Endothelial cell of umbilical vein (primary cell): ENCODE results near the gene MGP. TPM values are rescaled to one million over a fixed set of nuclear protein-coding genes. Genes with fewer than 3 reads are reported as not detected.

Experiments
- BruUV-seq: library from RNA; stranded (reverse); fragments of 400-500 nt; replicated peaks from 2 replicates; lab custom pipeline; 2021; lab: Mats Ljungman, UMichigan
- CTCF ChIA-PET: fragments of 300-600, 350-600 bp; sonication (Branson Sonifier 250); formaldehyde crosslinking; loops from one replicate; lab custom pipeline; 2021; ENCODE audit warnings: antibody characterized with exemption, inconsistent platforms; lab: Charles Lee
- POLR2A ChIA-PET: fragments of 300-600, 350-600 bp; sonication (Branson Sonifier 250); formaldehyde crosslinking; loops from one replicate; lab custom pipeline; 2021; ENCODE audit warnings: antibody characterized with exemption, inconsistent platforms; lab: Charles Lee
- DNase-seq: peaks from one replicate; pipeline ENCODE4 v3.0.0-alpha.2; 2011; ENCODE audit warnings: low read depth, low spot score
- FAIRE-seq: peaks from 2 replicates; lab custom pipeline; 2011; peaks lifted over from hg19 to GRCh38; lab: Jason Lieb, UNC
- H2AFZ ChIP-seq: 2 replicates; pipeline ENCODE4 v1.6.0; 2012; ENCODE audit warnings: low read depth, low read length, control low read depth, inconsistent platforms
- H3K27ac ChIP-seq: 2 replicates; pipeline ENCODE4 v1.5.1; 2011; ENCODE audit warnings: low read depth, mild to moderate bottlenecking, control low read depth, low read length, moderate library complexity; ENCODE audit not compliant: insufficient read depth
- H3K27me3 ChIP-seq, 2 experiments: 2 replicates each; pipeline versions ENCODE4 v1.6.0 to v1.6.1; 2011; ENCODE audit warnings: low read length in 2 of 2, mixed read lengths in 1 of 2; ENCODE audit not compliant: control insufficient read depth in 2 of 2, insufficient read depth in 2 of 2
- H3K36me3 ChIP-seq, 2 experiments: 2 replicates in 1 of 2; 3 replicates in 1 of 2; pipeline ENCODE4 v1.5.1; 2011; ENCODE audit warnings: low read length in 2 of 2, mild to moderate bottlenecking in 1 of 2, moderate library complexity in 1 of 2; ENCODE audit not compliant: control insufficient read depth in 2 of 2, insufficient read depth in 2 of 2; ENCODE audit errors: extremely low read depth in 1 of 2
- H3K4me1 ChIP-seq: 3 replicates; pipeline ENCODE4 v1.5.1; 2011; ENCODE audit warnings: mild to moderate bottlenecking, low read length; ENCODE audit not compliant: control insufficient read depth, insufficient read depth; ENCODE audit errors: extremely low read depth
- H3K4me2 ChIP-seq: 2 replicates; pipeline ENCODE4 v1.6.1; 2011; ENCODE audit warnings: low read length, control low read depth, mixed read lengths; ENCODE audit not compliant: insufficient read depth
- H3K4me3 ChIP-seq, 3 experiments: fragments of 200-600 bp in 1 of 3; sonication (generic), shearing (Covaris generic) in 1 of 3; replicated peaks in 1 of 3; 2 replicates each; pipeline ENCODE4 v1.5.1; 2011 to 2016; ENCODE audit warnings: control low read depth in 3 of 3, low read length in 3 of 3, mild to moderate bottlenecking in 2 of 3, inconsistent platforms in 1 of 3, low read depth in 1 of 3, moderate library complexity in 1 of 3; ENCODE audit not compliant: insufficient read depth in 1 of 3
- H3K79me2 ChIP-seq: 2 replicates; pipeline ENCODE4 v1.6.0; 2012; ENCODE audit warnings: low read length, inconsistent platforms; ENCODE audit not compliant: control insufficient read depth, insufficient read depth
- H3K9ac ChIP-seq: replicated peaks from 2 replicates; pipeline ENCODE3; 2011; ENCODE audit warnings: low read length, control low read depth; ENCODE audit not compliant: insufficient read depth; ENCODE audit errors: extremely low read depth
- H3K9me1 ChIP-seq: replicated peaks from 3 replicates; pipeline ENCODE4 v1.6.0; 2011; ENCODE audit warnings: mild to moderate bottlenecking, low read length; ENCODE audit not compliant: control insufficient read depth, insufficient read depth; ENCODE audit errors: extremely low read depth
- H3K9me3 ChIP-seq: replicated peaks from 2 replicates; pipeline ENCODE4 v1.5.1; 2012; ENCODE audit warnings: low read length, inconsistent platforms; ENCODE audit not compliant: control insufficient read depth, insufficient read depth
- H4K20me1 ChIP-seq: replicated peaks from 2 replicates; pipeline ENCODE3; 2011; ENCODE audit warnings: mild to moderate bottlenecking, low read length; ENCODE audit not compliant: control insufficient read depth, insufficient read depth; ENCODE audit errors: extremely low read depth
- EZH2 ChIP-seq: IDR thresholded peaks from 2 replicates; pipeline ENCODE4 v1.6.1; 2012; ENCODE audit warnings: borderline replicate concordance, low read depth, mild to moderate bottlenecking, moderate library complexity, low read length, inconsistent platforms; ENCODE audit not compliant: severe bottlenecking
- FOS ChIP-seq: IDR thresholded peaks from 2 replicates; pipeline ENCODE4 v1.6.1; 2011; ENCODE audit warnings: mild to moderate bottlenecking, low read length, moderate library complexity, borderline replicate concordance; ENCODE audit not compliant: insufficient read depth
- GATA2 ChIP-seq: IDR thresholded peaks from 2 replicates; pipeline ENCODE4 v1.7.0; 2011; ENCODE audit warnings: low read depth, mild to moderate bottlenecking, moderate library complexity, mixed read lengths, low read length; ENCODE audit not compliant: insufficient read length, insufficient read depth
- JUN ChIP-seq: IDR thresholded peaks from 2 replicates; pipeline ENCODE4 v1.6.1; 2011; ENCODE audit warnings: borderline replicate concordance, low read depth; ENCODE audit not compliant: insufficient read length, insufficient read depth
- MYC ChIP-seq: IDR thresholded peaks from one replicate; pipeline ENCODE4 v1.6.1; 2011; ENCODE audit warnings: mild to moderate bottlenecking, low read depth, low read length
- POLR2A ChIP-seq: IDR thresholded peaks from 2 replicates; pipeline ENCODE4 v1.6.1; 2012; ENCODE audit warnings: low read depth, mild to moderate bottlenecking, control low read depth, low read length
- POLR2AphosphoS5 ChIP-seq: IDR thresholded peaks from 2 replicates; pipeline ENCODE4 v1.6.1; 2012; ENCODE audit warnings: low read depth, mild to moderate bottlenecking, control low read depth, low read length, moderate library complexity; ENCODE audit not compliant: insufficient read depth
- dilution Hi-C: fragments of 300-500 bp; cut with MboI; formaldehyde crosslinking; loops from one replicate; pipeline ENCODE4 v1.15.0; 2019; ENCODE audit warnings: low sequenced_read_pairs; ENCODE audit not compliant: extremely low pct_ligation_motif_present
- intact Hi-C: fragments of 100-400 bp; cut with micrococcal nuclease; formaldehyde crosslinking; loops from one replicate; pipeline ENCODE4 v1.10.0; 2022
- polyA plus RNA-seq, 4 experiments: library from polyadenylated mRNA; depleted of rRNA in 3 of 4; stranded (reverse) in 3 of 4; unstranded in 1 of 4; fragments of >200 nt; gene quantifications; 2 replicates each; pipeline versions ENCODE4 v1.2.1 to v1.2.3, GENCODE V29; 2011 to 2012; ENCODE audit warnings: missing spikeins in 1 of 4
- total RNA-seq: library from RNA; stranded (reverse); gene quantifications from 2 replicates; pipeline ENCODE4 v1.2.3, GENCODE V29; 2021
- TF ChIP-seq, protein P1 (sequence below), 2 donors: IDR thresholded peaks; 1 replicate in 1 of 2; 2 replicates in 1 of 2; pipeline ENCODE4 v1.5.1; 2011; ENCODE audit warnings: low read length in 2 of 2, mild to moderate bottlenecking in 2 of 2, moderate library complexity in 2 of 2, control low read depth in 1 of 2, inconsistent platforms in 1 of 2, low read depth in 1 of 2; ENCODE audit not compliant: insufficient read depth in 1 of 2; ENCODE audit errors: extremely low read depth in 1 of 2
- TF ChIP-seq, protein P2 (sequence below): IDR thresholded peaks from 2 replicates; pipeline ENCODE4 v1.6.1; 2011; ENCODE audit not compliant: insufficient read depth, insufficient read length

The MGP gene
- total and polyA plus RNA-seq, 2 donors (not counting 3 experiments of a cell fraction or from before 2014, with no cell fraction given) = 284 to 479 TPM

DNA sequence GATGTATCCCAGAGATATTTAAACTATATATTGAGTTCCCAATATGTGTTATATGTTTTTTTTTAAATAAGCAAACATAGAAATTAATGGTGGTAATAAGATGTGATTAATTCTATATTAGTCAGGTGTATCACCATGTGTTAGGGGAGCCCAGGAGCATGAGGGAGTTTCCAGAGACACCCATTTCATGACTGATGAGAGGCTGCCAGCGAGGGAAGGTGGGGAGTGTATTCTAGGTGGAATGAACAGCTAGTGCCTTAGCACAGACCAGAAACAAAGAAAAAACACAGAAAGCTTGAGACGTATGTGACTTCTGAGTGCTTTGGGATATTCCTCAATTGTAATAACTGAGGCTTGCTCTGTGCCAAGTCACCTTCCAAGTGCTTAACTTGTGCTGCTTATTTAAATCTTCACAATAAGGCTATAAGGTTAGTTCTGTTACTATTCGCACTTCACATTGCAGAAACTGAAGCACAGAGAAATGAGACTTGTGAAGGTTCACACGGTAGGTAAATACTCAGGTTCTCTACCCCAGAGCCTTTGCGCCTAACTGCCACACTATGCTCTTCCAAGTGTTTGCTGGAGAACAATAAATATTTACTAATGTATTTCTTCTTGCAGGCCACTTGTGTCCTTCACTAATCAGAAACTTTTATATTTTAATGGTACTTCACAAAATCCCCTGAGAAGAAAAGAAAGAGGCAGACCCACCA is 17.9 kb upstream of the MGP start:
- no peaks in the 10 kb centered on the region for H3K27me3 ChIP-seq
- H3K4me2 ChIP-seq = no peak overlapping the region
- FAIRE-seq (no peak), DNase-seq (peak; percentile 12)
- no peak for TF ChIP-seq POLR2A
- TF ChIP-seq, protein P1, sequence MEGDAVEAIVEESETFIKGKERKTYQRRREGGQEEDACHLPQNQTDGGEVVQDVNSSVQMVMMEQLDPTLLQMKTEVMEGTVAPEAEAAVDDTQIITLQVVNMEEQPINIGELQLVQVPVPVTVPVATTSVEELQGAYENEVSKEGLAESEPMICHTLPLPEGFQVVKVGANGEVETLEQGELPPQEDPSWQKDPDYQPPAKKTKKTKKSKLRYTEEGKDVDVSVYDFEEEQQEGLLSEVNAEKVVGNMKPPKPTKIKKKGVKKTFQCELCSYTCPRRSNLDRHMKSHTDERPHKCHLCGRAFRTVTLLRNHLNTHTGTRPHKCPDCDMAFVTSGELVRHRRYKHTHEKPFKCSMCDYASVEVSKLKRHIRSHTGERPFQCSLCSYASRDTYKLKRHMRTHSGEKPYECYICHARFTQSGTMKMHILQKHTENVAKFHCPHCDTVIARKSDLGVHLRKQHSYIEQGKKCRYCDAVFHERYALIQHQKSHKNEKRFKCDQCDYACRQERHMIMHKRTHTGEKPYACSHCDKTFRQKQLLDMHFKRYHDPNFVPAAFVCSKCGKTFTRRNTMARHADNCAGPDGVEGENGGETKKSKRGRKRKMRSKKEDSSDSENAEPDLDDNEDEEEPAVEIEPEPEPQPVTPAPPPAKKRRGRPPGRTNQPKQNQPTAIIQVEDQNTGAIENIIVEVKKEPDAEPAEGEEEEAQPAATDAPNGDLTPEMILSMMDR (IDR thresholded peaks at IDR 0.05; ENCODE audit: extremely low read depth in 1 of 2, insufficient read depth in 1 of 2, low read depth in 1 of 2, low read length in 2 of 2) = no peak
- TF ChIP-seq JUN = no peak
- TF ChIP-seq POLR2AphosphoS5 = no peak
- no peak for TF ChIP-seq MYC
- TF ChIP-seq, protein P2, sequence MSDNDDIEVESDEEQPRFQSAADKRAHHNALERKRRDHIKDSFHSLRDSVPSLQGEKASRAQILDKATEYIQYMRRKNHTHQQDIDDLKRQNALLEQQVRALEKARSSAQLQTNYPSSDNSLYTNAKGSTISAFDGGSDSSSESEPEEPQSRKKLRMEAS = no peak
- TF ChIP-seq EZH2 = no peak
- no peak for TF ChIP-seq GATA2
- no peak for TF ChIP-seq FOS
- BruUV-seq = no TSS peak
- H3K4me1 ChIP-seq = peaks cover 22% of the 10 kb centered on the region
- H3K27ac ChIP-seq = no peak overlapping the region
- H4K20me1 ChIP-seq = no peaks in the 10 kb centered on the region
- POLR2A ChIA-PET = no interaction called here
- CTCF ChIA-PET = interaction anchor here (1.0 to 1.6 kb wide), 5 partner anchors 10 to 69 kb away, joined by 3 to 6 read pairs (median 4); no protein-coding TSS in a partner anchor
- no peaks in the 10 kb centered on the region for H3K79me2 ChIP-seq
- intact Hi-C loops = no loop called here
- no peaks in the 10 kb centered on the region for H3K9me3 ChIP-seq
- dilution Hi-C loops = no loop called here
- no peaks in the 10 kb centered on the region for H3K9me1 ChIP-seq
- H3K4me3 ChIP-seq = no peak overlapping the region
- H3K36me3 ChIP-seq = no peaks in the 10 kb centered on the region
- no peak overlapping the region for H3K9ac ChIP-seq
- H2AFZ ChIP-seq = no peak overlapping the region
